Liver (tissue), 9 donors: ENCODE results near the gene BSND. TPM values are rescaled to one million over a fixed set of nuclear protein-coding genes. Genes with fewer than 3 reads are reported as not detected.

ENCODE experiments used
- DNase-seq: peaks from one replicate; pipeline ENCODE4 v3.0.0-alpha.2; 2017; ENCODE audit warnings: low spot score
- H3K27ac ChIP-seq, 2 donors: one replicate each; pipeline ENCODE4 v1.7.0; 2013; ENCODE audit warnings: inconsistent platforms in 2 of 2, low read length in 2 of 2, control low read depth in 1 of 2, low read depth in 1 of 2, mild to moderate bottlenecking in 1 of 2
- H3K27me3 ChIP-seq, 4 donors: one replicate each; pipeline versions ENCODE4 v1.6.1 to v1.7.0; 2013; ENCODE audit warnings: low read length in 3 of 4, inconsistent platforms in 1 of 4, mild to moderate bottlenecking in 1 of 4, moderate library complexity in 1 of 4; ENCODE audit not compliant: control insufficient read depth in 4 of 4, insufficient read depth in 4 of 4
- H3K36me3 ChIP-seq, 4 donors: one replicate each; pipeline versions ENCODE4 v1.6.1 to v1.7.0; 2013; ENCODE audit warnings: low read length in 3 of 4, mild to moderate bottlenecking in 3 of 4, low read depth in 1 of 4, moderate library complexity in 1 of 4; ENCODE audit not compliant: control insufficient read depth in 4 of 4, insufficient read depth in 3 of 4
- H3K4me1 ChIP-seq, 4 donors: one replicate each; pipeline versions ENCODE4 v1.6.1 to v1.7.0; 2013; ENCODE audit warnings: low read length in 3 of 4, mild to moderate bottlenecking in 3 of 4, moderate library complexity in 1 of 4; ENCODE audit not compliant: control insufficient read depth in 4 of 4, insufficient read depth in 4 of 4
- H3K4me3 ChIP-seq, 3 donors: one replicate each; pipeline versions ENCODE4 v1.6.1 to v1.7.0; 2013; ENCODE audit warnings: low read length in 3 of 3, control low read depth in 1 of 3, low read depth in 1 of 3, mild to moderate bottlenecking in 1 of 3
- H3K9ac ChIP-seq, 2 donors: one replicate each; pipeline ENCODE4 v1.7.0; 2013; ENCODE audit warnings: low read length in 2 of 2, mild to moderate bottlenecking in 2 of 2, moderate library complexity in 2 of 2, control low read depth in 1 of 2, low read depth in 1 of 2
- H3K9me3 ChIP-seq, 4 donors: one replicate each; pipeline versions ENCODE4 v1.6.1 to v1.7.0; 2013; ENCODE audit warnings: low read length in 3 of 4; ENCODE audit not compliant: control insufficient read depth in 4 of 4
- ATF3 ChIP-seq: IDR thresholded peaks from 2 replicates; pipeline ENCODE4 v1.6.1; 2016; ENCODE audit warnings: antibody characterized with exemption
- CTCF ChIP-seq: fragments of 150-350 bp; IDR thresholded peaks from 2 replicates; pipeline ENCODE4 v1.5.1; 2017; ENCODE audit warnings: improper control_type of control experiment, low read depth, low read length; ENCODE audit not compliant: missing input control
- EGR1 ChIP-seq, 2 donors: IDR thresholded peaks; 2 replicates each; pipeline ENCODE4 v1.6.1; 2016 to 2018; ENCODE audit warnings: antibody characterized with exemption in 2 of 2, low read depth in 2 of 2
- FOXA1 ChIP-seq: IDR thresholded peaks from 2 replicates; pipeline ENCODE4 v1.6.1; 2016; ENCODE audit warnings: antibody characterized with exemption
- FOXA2 ChIP-seq: IDR thresholded peaks from 2 replicates; pipeline ENCODE4 v1.6.1; 2016; ENCODE audit warnings: antibody characterized with exemption
- GABPA ChIP-seq, 2 donors: IDR thresholded peaks in 1 of 2; conservative IDR thresholded peaks in 1 of 2; 2 replicates each; pipeline ENCODE4 v1.6.1; 2016; ENCODE audit warnings: antibody characterized with exemption in 2 of 2, mild to moderate bottlenecking in 1 of 2, moderate library complexity in 1 of 2
- HNF4A ChIP-seq, 2 donors: conservative IDR thresholded peaks; 2 replicates each; pipeline ENCODE4 v1.6.1; 2016; ENCODE audit warnings: antibody characterized with exemption in 2 of 2, mild to moderate bottlenecking in 2 of 2
- JUND ChIP-seq, 2 donors: IDR thresholded peaks; 2 replicates each; pipeline ENCODE4 v1.6.1; 2016; ENCODE audit warnings: antibody characterized with exemption in 2 of 2
- MAX ChIP-seq: IDR thresholded peaks from 2 replicates; pipeline ENCODE4 v1.6.1; 2016; ENCODE audit warnings: antibody characterized with exemption
- NR2F2 ChIP-seq: IDR thresholded peaks from 2 replicates; pipeline ENCODE4 v1.6.1; 2016; ENCODE audit warnings: antibody characterized with exemption
- RAD21 ChIP-seq, 2 donors: IDR thresholded peaks; 2 replicates each; pipeline ENCODE4 v1.6.1; 2016; ENCODE audit warnings: antibody characterized with exemption in 2 of 2, mild to moderate bottlenecking in 2 of 2
- REST ChIP-seq: IDR thresholded peaks from 2 replicates; pipeline ENCODE4 v1.6.1; 2016; ENCODE audit warnings: antibody characterized with exemption, mild to moderate bottlenecking
- RXRA ChIP-seq, 2 donors: IDR thresholded peaks; 2 replicates each; pipeline ENCODE4 v1.6.1; 2017 to 2018; ENCODE audit warnings: antibody characterized with exemption in 2 of 2, mild to moderate bottlenecking in 1 of 2
- SP1 ChIP-seq: IDR thresholded peaks from 2 replicates; pipeline ENCODE4 v1.6.1; 2018; ENCODE audit warnings: antibody characterized with exemption, mild to moderate bottlenecking
- TAF1 ChIP-seq: conservative IDR thresholded peaks from 2 replicates; pipeline ENCODE4 v1.6.1; 2016; ENCODE audit warnings: antibody characterized with exemption, mild to moderate bottlenecking
- YY1 ChIP-seq: IDR thresholded peaks from 2 replicates; pipeline ENCODE4 v1.6.1; 2016; ENCODE audit warnings: antibody characterized with exemption, mild to moderate bottlenecking
- ZBTB33 ChIP-seq: IDR thresholded peaks from 2 replicates; pipeline ENCODE4 v1.6.1; 2016; ENCODE audit warnings: antibody characterized with exemption
- WGBS: extraction: QIAGEN DNeasy Blood & Tissue Kit; methylation state at CpG from one replicate; pipeline ENCODE4 v1.1.7; 2013; 5-methylcytosine and 5-hydroxymethylcytosine counted together
- polyA plus RNA-seq, 2 donors: library from polyadenylated mRNA; stranded (reverse) in 1 of 2; unstranded in 1 of 2; fragments of 200-250 nt in 1 of 2; fragments of >200 nt in 1 of 2; fragmentation: Nextera tagmentation in 1 of 2; extraction: Ambion mirVana in 1 of 2; gene quantifications; one replicate each; pipeline versions ENCODE4 v1.2.1 to v1.2.3, GENCODE V29; 2013 to 2015
- total RNA-seq, 2 donors: library from RNA; depleted of rRNA; stranded (reverse); fragments of >200 nt; gene quantifications; one replicate each; pipeline ENCODE4 v1.2.3, GENCODE V29; 2014
- donor health status: healthy.
- donor health status: healthy.
- donor health status: healthy.
- donor health status: healthy.
- donor health status: healthy.

BSND gene
- total and polyA plus RNA-seq, 4 donors = 0.14 TPM; not detected in 3

GRCh38 chr1:54976747-54977146, 22.0 kb upstream of the BSND start:
- Histone ChIP-seq H3K9ac (no peak overlapping the region), H3K4me3 (no peak overlapping the region), H3K4me1 (peaks cover 0 to 5% (median 2%) of the 10 kb centered on the region in 4 donors), H3K27ac (no peak overlapping the region), H3K36me3 (no peaks in the 10 kb centered on the region), H3K9me3 (no peaks in the 10 kb centered on the region), H3K27me3 (peaks cover 0 to 5% (median 0%) of the 10 kb centered on the region in 4 donors)
- DNase-seq = no peak
- TF ChIP-seq EGR1 (IDR thresholded peaks at IDR 0.05; ENCODE audit: low read depth in 2 of 2) (no peak), FOXA1 (no peak), FOXA2 (no peak), ZBTB33 (no peak), SP1 (no peak), REST (no peak), CTCF (no peak)
- 84% methylated on average over 6 of the region's 6 CpGs for WGBS

- Histone ChIP-seq H3K36me3 (no peaks in the 10 kb centered on the region), H3K27ac (no peak overlapping the region), H3K9ac (no peak overlapping the region), H3K4me3 (no peak overlapping the region), H3K9me3 (no peaks in the 10 kb centered on the region), H3K27me3 (peaks cover 0 to 5% (median 0%) of the 10 kb centered on the region in 4 donors), H3K4me1 (peaks cover 0 to 5% (median 2%) of the 10 kb centered on the region in 4 donors)
- DNase-seq = no peak
- WGBS = 96% methylated on average over 5 of the region's 5 CpGs
- TF ChIP-seq RAD21 (IDR thresholded peaks at IDR 0.05) (no peak), YY1 (no peak), TAF1 (no peak), GABPA (IDR thresholded peaks at IDR 0.05 in 1 of 2, conservative IDR thresholded peaks at IDR 0.05 in 1 of 2) (no peak), ATF3 (no peak), MAX (no peak), HNF4A (conservative IDR thresholded peaks at IDR 0.05) (no peak), EGR1 (IDR thresholded peaks at IDR 0.05; ENCODE audit: low read depth in 2 of 2) (no peak), REST (no peak), ZBTB33 (no peak), FOXA2 (no peak), RXRA (IDR thresholded peaks at IDR 0.05) (no peak), JUND (IDR thresholded peaks at IDR 0.05) (no peak), NR2F2 (no peak), FOXA1 (no peak), SP1 (no peak)
Measured at GRCh38 chr1:54977533-54978297, 21.0 kb upstream of the BSND start.
